GM12801 (cell line): ENCODE results near the gene CYBC1.
A peak's percentile ranks its signal among the peaks of the same experiment; 100 is the strongest.

Source experiments
- CTCF ChIP-seq: IDR thresholded peaks from one replicate; pipeline ENCODE4 v1.5.1; 2011; ENCODE audit warnings: control low read depth; ENCODE audit not compliant: insufficient read length; ENCODE audit errors: extremely low read depth

Gene CYBC1

GRCh38 chr17:82450357-82451106 lies at the start of gene CYBC1:
Gene CYBC1, minus strand, starts transcription at chr17:82450752. Its CDS starts 1,498 bp downstream, at chr17:82449254.
- no peak for TF ChIP-seq CTCF

GRCh38 chr17:82497483-82498405 lies 47.2 kb upstream of the CYBC1 start:
- TF ChIP-seq CTCF, result no peak

- TF ChIP-seq CTCF, result no peak
These were observed 46.2 kb upstream of the CYBC1 start for GRCh38 chr17:82496529-82497434.

DNA sequence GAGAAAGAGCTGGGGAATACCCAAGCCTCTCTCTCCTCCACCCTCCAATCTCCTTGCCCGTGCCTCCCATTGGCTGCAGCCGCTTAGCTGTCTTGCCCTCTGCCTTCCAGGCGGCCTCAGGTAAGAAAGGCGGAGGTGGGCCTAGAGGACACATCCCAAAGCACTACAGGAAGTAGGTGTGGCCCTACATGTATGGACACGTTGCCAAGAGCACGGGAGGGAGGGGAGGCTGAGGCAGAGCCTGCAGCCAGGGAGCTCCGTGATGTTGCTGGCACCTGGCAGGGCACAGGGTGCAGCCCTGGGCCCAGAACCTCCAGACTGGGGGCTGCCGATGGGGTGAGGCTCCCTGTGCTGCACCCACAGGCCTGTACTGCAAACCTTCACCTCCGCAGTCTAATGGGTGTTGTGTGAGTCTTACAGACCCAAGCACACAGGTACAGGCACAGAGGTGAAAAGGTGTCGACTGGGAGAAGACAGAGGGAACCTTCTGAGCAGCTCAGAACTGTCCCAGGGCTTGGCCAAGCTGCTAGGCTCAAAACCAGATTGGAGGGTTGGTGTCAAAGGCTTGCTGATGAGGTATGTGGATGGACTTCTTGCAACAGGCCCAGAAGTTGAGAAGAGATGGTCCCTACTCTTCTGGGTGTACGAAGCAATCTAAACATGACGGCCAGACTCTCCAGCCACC lies 45.4 kb upstream of the CYBC1 start:
- no peak for TF ChIP-seq CTCF

GRCh38 chr17:82494236-82495055 lies 43.9 kb upstream of the CYBC1 start:
- TF ChIP-seq CTCF, result peak; percentile 86

- TF ChIP-seq CTCF, result no peak
These were observed 42.8 kb upstream of the CYBC1 start for GRCh38 chr17:82493226-82493781.
